WI38 (cell line): ENCODE measurements around the gene JOSD2.

Experiments used
- H3K4me3 ChIP-seq: 2 replicates; pipeline ENCODE4 v1.5.1; 2011; ENCODE audit warnings: low read depth, mild to moderate bottlenecking, control low read depth, low read length
- TF ChIP-seq, protein P1 (sequence below): IDR thresholded peaks from 2 replicates; pipeline ENCODE4 v1.5.1; 2012; ENCODE audit warnings: low read depth, mild to moderate bottlenecking, control low read depth, low read length

Gene JOSD2

GRCh38 chr19:50498219-50499056 lies 12.6 kb downstream of the JOSD2 start:
- H3K4me3 ChIP-seq: no peak overlapping the region
- TF ChIP-seq, protein P1, sequence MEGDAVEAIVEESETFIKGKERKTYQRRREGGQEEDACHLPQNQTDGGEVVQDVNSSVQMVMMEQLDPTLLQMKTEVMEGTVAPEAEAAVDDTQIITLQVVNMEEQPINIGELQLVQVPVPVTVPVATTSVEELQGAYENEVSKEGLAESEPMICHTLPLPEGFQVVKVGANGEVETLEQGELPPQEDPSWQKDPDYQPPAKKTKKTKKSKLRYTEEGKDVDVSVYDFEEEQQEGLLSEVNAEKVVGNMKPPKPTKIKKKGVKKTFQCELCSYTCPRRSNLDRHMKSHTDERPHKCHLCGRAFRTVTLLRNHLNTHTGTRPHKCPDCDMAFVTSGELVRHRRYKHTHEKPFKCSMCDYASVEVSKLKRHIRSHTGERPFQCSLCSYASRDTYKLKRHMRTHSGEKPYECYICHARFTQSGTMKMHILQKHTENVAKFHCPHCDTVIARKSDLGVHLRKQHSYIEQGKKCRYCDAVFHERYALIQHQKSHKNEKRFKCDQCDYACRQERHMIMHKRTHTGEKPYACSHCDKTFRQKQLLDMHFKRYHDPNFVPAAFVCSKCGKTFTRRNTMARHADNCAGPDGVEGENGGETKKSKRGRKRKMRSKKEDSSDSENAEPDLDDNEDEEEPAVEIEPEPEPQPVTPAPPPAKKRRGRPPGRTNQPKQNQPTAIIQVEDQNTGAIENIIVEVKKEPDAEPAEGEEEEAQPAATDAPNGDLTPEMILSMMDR: no peak

DNA sequence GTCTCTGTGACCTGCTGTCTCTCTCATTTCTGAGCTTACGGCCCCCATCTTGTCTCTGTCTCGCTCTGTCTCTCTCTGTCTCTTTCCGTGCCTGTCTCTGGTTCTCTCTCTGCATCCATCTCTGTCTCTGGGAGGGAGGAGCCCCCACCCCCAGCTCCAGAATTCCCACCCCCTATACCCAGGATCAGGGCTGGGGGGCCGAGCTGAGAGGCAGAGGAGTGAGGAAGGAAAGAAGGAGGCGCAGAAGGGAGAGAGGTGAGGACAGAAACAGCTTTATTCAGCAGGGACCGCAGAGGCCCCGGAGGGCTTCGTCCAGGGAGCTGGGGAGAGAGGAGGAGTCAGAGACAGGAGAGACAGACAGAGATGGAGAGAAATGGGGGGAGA lies 14.0 kb downstream of the JOSD2 start:
- no peak overlapping the region for H3K4me3 ChIP-seq
- TF ChIP-seq, protein P1: no peak

DNA sequence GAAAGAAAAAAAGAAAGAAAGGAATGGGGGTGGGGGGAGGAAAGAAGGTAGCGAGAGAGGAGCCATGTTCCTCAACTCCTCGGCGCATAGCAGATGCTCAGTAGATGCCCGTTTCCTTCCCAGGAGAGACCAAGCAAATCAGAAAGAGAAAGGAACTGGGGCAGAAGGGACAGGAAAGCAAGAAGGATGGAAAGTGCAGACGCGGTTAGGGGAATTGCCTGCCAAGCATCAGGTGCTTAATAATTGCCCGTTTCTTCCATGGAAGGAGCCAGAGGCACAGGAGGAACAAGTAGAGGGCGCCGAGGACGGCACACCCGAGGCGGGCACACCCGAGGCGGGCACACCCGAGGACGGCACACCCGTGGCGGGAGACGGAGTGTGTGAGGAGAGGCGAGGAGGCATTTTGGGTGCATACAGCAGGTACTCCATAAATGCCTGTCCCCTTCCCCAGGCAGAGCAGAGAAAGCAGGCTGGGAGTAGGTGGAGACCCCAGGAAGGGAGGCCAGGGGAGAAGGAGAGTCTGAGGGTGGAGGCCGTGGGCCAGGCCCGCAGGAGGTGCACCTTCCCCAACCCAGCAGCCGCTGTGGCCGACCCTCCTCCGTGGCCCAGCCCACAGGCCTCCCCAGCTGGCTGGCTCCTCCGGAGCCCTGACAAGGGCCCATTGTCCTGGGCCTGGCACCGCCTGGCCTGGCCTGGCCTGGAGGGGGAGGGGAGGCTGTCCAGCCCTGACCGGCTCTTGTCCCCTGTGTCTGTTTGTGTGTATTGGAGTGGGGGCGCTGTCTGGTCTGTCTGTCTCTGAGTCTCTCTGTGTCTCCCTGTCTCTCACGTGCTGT lies 14.6 kb downstream of the JOSD2 start:
- TF ChIP-seq, protein P1: no peak
- H3K4me3 ChIP-seq: no peak overlapping the region

DNA sequence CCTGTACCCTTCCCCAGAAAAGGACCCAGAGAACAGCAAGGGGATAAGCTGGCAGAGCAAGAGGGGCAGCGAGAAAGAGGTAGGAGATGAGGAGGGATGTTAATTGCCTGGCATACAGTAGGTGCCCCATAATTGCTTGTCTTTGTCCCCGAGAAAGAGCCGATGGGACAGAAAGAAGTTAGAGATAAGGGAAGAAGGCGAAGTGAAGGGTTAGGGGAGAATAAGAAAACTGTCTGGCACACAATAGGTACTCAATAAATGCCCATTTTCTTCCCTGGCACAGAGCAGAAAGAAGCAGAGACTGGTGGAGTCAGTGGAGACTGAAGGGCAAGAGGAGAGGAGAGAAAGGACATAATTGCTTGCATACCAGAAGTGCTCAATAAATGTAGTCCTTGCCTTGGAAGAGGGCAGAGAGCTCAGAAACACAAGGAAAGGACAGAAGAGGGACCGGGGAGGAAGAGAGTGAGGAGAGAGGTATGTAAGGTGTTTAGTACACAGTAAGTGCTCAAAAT lies 15.9 kb downstream of the JOSD2 start:
- H3K4me3 ChIP-seq: no peak overlapping the region
- TF ChIP-seq, protein P1: no peak

DNA sequence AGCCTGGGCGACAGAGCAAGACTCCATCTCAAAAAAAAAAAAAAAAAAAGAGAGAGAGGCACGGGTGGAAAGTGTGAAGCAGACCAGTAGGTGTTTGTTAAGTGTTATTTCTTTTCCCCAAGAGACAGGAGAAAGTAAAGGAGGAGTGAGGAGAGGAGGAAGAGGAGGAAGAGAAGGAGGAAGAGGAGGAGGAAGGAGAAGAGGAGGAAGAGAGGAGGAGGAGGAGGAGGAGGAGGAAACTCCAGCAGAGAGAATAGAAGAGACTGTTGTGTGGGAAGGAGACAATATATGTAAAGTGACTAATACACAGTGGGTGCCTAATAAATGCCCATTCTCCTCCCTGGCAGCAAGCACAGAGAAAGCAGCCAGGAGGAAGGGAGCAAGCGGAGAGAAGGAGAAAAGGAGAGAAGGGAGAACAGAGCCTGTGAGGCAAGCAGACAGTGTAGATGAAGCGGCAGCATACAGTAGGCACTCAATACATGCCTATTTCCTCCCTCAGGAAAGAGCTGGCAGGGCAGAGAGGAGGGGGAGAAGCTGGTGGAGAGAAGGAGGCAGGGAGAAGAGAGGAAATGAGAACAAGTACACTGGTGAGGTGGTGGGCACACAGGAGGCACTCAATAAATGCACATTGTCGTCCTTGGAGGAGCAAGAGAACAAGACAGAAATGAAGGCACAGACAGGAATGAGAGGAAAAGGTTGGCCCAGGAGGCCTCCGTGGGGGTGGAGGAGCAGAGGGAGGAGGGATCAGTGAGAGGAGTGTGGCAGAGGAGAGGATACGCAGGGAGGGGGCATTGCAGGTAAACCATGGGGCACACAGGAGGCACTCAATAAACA lies 16.6 kb downstream of the JOSD2 start:
- H3K4me3 ChIP-seq: no peak overlapping the region
- TF ChIP-seq, protein P1: no peak

DNA sequence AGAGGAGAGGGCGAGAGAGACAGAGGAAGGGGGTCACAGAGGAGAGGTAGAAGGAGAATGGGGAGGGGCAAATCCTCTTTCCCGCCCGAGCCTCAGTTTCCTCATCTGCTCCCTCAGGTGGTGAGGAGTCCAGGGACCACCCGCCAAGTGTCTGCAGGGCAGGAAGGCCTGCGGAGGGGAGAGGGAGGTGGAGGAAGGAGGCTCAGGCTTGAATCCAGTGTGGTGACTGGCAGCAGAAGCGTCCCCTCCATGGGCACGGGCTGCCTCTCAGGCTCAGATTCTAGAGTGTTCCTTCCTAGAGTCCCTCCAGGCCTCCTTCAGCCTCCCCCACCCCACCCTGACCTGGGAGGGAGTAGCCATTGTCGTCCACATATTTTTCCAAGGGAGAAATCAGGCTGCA lies 17.8 kb downstream of the JOSD2 start:
- no peak overlapping the region for H3K4me3 ChIP-seq
- TF ChIP-seq, protein P1: no peak
